Uterus (tissue), 4 donors: ENCODE results near the gene GLS. TPM values are rescaled to one million over a fixed set of nuclear protein-coding genes. Genes with fewer than 3 reads are reported as not detected.
A peak's percentile ranks its signal among the peaks of the same experiment; 100 is the strongest.

ENCODE experiments used
- DNase-seq, 2 donors: peaks; one replicate each; pipeline ENCODE4 v3.0.0-alpha.2; 2019 to 2020
- H3K27ac ChIP-seq, 2 donors: fragments of 200-600 bp; sonication (generic); 1 replicate in 1 of 2; 2 replicates in 1 of 2; pipeline ENCODE4 v1.5.1; 2016 to 2018
- H3K27me3 ChIP-seq, 2 donors: fragments of 200-600 bp; sonication (generic); one replicate each; pipeline ENCODE4 v1.5.1; 2018 to 2019; ENCODE audit warnings: control low read depth in 1 of 2
- H3K36me3 ChIP-seq, 2 donors: fragments of 200-600 bp; sonication (generic); one replicate each; pipeline ENCODE4 v1.5.1; 2019; ENCODE audit warnings: control low read depth in 1 of 2
- H3K4me1 ChIP-seq, 2 donors: fragments of 200-600 bp; sonication (generic); one replicate each; pipeline ENCODE4 v1.5.1; 2018 to 2019; ENCODE audit warnings: control low read depth in 1 of 2
- H3K4me3 ChIP-seq, 2 donors: fragments of 200-600 bp; sonication (generic); 1 replicate in 1 of 2; 2 replicates in 1 of 2; pipeline ENCODE4 v1.5.1; 2018 to 2019; ENCODE audit warnings: mild to moderate bottlenecking in 1 of 2
- H3K9me3 ChIP-seq, 2 donors: fragments of 200-600 bp; sonication (generic); one replicate each; pipeline ENCODE4 v1.5.1; 2019; ENCODE audit warnings: control low read depth in 1 of 2
- POLR2A ChIP-seq, 2 donors: fragments of 450-650 bp; IDR thresholded peaks; one replicate each; pipeline ENCODE4 v1.6.1; 2016; ENCODE audit warnings: antibody characterized with exemption in 2 of 2, mild to moderate bottlenecking in 1 of 2, moderate library complexity in 1 of 2
- intact Hi-C: fragments of 100-400 bp; cut with DNase I; formaldehyde crosslinking; loops from one replicate; pipeline ENCODE4 v1.15.1; 2023; ENCODE audit warnings: low total_unique reads
- total RNA-seq, 4 donors: library from RNA; depleted of rRNA in 3 of 4; stranded (reverse); fragments of >200 nt in 3 of 4; gene quantifications; one replicate each; pipeline versions ENCODE4 v1.1.0 to v1.2.4, GENCODE V29; 2014 to 2023
- TF ChIP-seq, protein P1 (sequence below), 4 experiments: fragments of 200-600 bp in 2 of 4; fragments of 450-650 bp in 2 of 4; sonication (generic) in 2 of 4; IDR thresholded peaks; one replicate each; pipeline ENCODE4 v1.5.1; 2016 to 2019; ENCODE audit warnings: antibody characterized with exemption in 4 of 4, mild to moderate bottlenecking in 2 of 4, moderate library complexity in 1 of 4
- donor health status: DM: yes; HTN: yes; CAD: no.

Gene GLS
- total RNA-seq, 4 donors from 2014 or later = 89.7 to 202 (median 156) TPM

GRCh38 chr2:190891372-190891771, 10.8 kb downstream of the GLS start:
- Histone ChIP-seq H3K36me3 (no peaks in the 10 kb centered on the region), H3K4me1 (no peaks in the 10 kb centered on the region), H3K27me3 (no peaks in the 10 kb centered on the region), H3K27ac (no peak overlapping the region), H3K4me3 (no peak overlapping the region), H3K9me3 (no peaks in the 10 kb centered on the region)
- TF ChIP-seq POLR2A (IDR thresholded peaks at IDR 0.05) = no peak
- TF ChIP-seq, protein P1, sequence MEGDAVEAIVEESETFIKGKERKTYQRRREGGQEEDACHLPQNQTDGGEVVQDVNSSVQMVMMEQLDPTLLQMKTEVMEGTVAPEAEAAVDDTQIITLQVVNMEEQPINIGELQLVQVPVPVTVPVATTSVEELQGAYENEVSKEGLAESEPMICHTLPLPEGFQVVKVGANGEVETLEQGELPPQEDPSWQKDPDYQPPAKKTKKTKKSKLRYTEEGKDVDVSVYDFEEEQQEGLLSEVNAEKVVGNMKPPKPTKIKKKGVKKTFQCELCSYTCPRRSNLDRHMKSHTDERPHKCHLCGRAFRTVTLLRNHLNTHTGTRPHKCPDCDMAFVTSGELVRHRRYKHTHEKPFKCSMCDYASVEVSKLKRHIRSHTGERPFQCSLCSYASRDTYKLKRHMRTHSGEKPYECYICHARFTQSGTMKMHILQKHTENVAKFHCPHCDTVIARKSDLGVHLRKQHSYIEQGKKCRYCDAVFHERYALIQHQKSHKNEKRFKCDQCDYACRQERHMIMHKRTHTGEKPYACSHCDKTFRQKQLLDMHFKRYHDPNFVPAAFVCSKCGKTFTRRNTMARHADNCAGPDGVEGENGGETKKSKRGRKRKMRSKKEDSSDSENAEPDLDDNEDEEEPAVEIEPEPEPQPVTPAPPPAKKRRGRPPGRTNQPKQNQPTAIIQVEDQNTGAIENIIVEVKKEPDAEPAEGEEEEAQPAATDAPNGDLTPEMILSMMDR (IDR thresholded peaks at IDR 0.05) = no peak
- no peak for DNase-seq
- intact Hi-C loops = no loop called here

DNA sequence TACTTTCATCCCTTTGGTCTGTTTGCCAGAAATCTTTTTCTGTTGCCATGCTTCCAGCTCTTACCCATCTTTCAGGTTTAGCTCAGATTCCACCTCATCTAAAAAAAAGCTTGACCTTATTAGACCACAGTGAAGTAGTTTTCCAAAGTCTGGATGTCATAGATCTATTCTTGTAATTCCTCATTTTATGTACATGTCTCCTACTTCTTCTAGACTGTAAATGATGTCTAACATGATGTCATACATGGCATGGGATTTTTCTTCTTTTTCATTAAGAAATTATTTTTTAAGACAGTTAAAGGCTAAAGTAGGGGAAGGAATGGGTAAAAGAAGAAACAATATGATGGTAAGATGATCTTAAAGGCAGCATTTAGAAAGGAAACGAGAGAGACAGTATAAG, 11.3 kb downstream of the GLS start:
- TF ChIP-seq, protein P1 (IDR thresholded peaks at IDR 0.05) = no peak
- TF ChIP-seq POLR2A (IDR thresholded peaks at IDR 0.05) = no peak
- Histone ChIP-seq H3K4me1 (no peaks in the 10 kb centered on the region), H3K4me3 (no peak overlapping the region), H3K36me3 (no peaks in the 10 kb centered on the region), H3K9me3 (no peaks in the 10 kb centered on the region), H3K27me3 (no peaks in the 10 kb centered on the region), H3K27ac (no peak overlapping the region)
- intact Hi-C loops = no loop called here
- no peak for DNase-seq

- no peak for TF ChIP-seq POLR2A (IDR thresholded peaks at IDR 0.05)
- TF ChIP-seq, protein P1 (IDR thresholded peaks at IDR 0.05) = no peak
Measured at GRCh38 chr2:190893157-190893556, 12.5 kb downstream of the GLS start.

DNA sequence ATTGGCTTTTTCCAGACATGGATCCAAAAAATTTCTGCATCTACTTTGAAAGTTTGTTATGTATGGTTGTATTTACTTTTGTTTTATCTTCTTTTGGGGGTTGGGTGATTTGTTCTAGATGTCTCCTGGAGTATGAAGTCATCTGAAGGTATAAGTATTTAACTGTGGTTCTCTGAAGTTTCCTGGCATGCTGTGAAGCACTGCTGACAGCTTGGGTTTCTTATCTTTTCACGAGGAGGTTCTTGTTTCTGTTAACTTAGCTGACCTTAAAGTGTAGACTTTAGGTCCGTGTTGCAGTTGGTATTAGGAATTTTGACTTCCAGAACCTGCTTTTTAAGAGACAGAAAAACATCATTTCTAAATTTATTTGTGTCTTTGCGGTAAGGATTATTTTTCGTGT, 15.9 kb downstream of the GLS start:
- TF ChIP-seq, protein P1 (IDR thresholded peaks at IDR 0.05) = no peak
- no peak for TF ChIP-seq POLR2A (IDR thresholded peaks at IDR 0.05)
- Histone ChIP-seq H3K27me3 (no peaks in the 10 kb centered on the region), H3K4me1 (no peaks in the 10 kb centered on the region), H3K9me3 (no peaks in the 10 kb centered on the region), H3K4me3 (no peak overlapping the region), H3K36me3 (no peaks in the 10 kb centered on the region), H3K27ac (no peak overlapping the region)
- intact Hi-C loops = no loop called here
- DNase-seq = no peak

More at GRCh38 chr2:190893157-190893556, 12.5 kb downstream of the GLS start:
- Histone ChIP-seq H3K27ac (no peak overlapping the region), H3K27me3 (no peaks in the 10 kb centered on the region), H3K4me3 (no peak overlapping the region), H3K4me1 (no peaks in the 10 kb centered on the region), H3K36me3 (no peaks in the 10 kb centered on the region), H3K9me3 (no peaks in the 10 kb centered on the region)
- intact Hi-C loops = no loop called here
- DNase-seq = no peak

GRCh38 chr2:190903693-190904450, 23.3 kb downstream of the GLS start:
- H3K27me3 ChIP-seq = no peaks in the 10 kb centered on the region
- intact Hi-C loops = no loop called here
- peaks cover 0 to 6% of the 10 kb centered on the region in 2 donors for H3K4me1 ChIP-seq
- H3K36me3 ChIP-seq = no peaks in the 10 kb centered on the region
- H3K27ac ChIP-seq = peak overlapping the region in 1 of 2 donors; percentile 24
- TF ChIP-seq, protein P1 (IDR thresholded peaks at IDR 0.05) = no peak
- no peak for TF ChIP-seq POLR2A (IDR thresholded peaks at IDR 0.05)
- no peak for DNase-seq
- no peak overlapping the region for H3K4me3 ChIP-seq
- no peaks in the 10 kb centered on the region for H3K9me3 ChIP-seq
